Esophagus squamous epithelium (tissue), 4 donors: ENCODE results near the gene TCF3.

ENCODE experiments used
- CTCF ChIP-seq, 6 experiments: fragments of 450-650 bp in 4 of 6; fragments of 200-600 bp in 2 of 6; sonication (generic) in 2 of 6; IDR thresholded peaks; one replicate each; pipeline ENCODE4 v1.5.1; 2016 to 2019; ENCODE audit warnings: antibody characterized with exemption in 6 of 6, mild to moderate bottlenecking in 4 of 6, moderate library complexity in 4 of 6
- POLR2A ChIP-seq, 4 donors: fragments of 450-650 bp; IDR thresholded peaks; one replicate each; pipeline ENCODE4 v1.6.1; 2017; ENCODE audit warnings: antibody characterized with exemption in 4 of 4, mild to moderate bottlenecking in 4 of 4, moderate library complexity in 3 of 4

- TF ChIP-seq CTCF (IDR thresholded peaks at IDR 0.05): no peak
- no peak for TF ChIP-seq POLR2A (IDR thresholded peaks at IDR 0.05)
These were observed 43.9 kb downstream of the TCF3 start for GRCh38 chr19:1608359-1609102.
